ENCODE measurements around the gene TRPM6. TPM values are rescaled to one million over a fixed set of nuclear protein-coding genes. Genes with fewer than 3 reads are reported as not detected.

The TRPM6 gene
- total RNA-seq, 1 donor from 2014 or later, result 0.05 TPM

- Mint-ChIP-seq H3K27ac (no peak overlapping the region), H3K4me1 (ENCODE audit: low read depth) (no peaks in the 10 kb centered on the region), H3K27me3 (ENCODE audit: insufficient read depth) (peaks cover 7% of the 10 kb centered on the region), H3K9me3 (no peaks in the 10 kb centered on the region), H3K36me3 (ENCODE audit: low read depth) (no peaks in the 10 kb centered on the region), H3K4me3 (no peak overlapping the region)
- no peak for DNase-seq (ENCODE audit: low spot score)
- intact Hi-C loops (cut with micrococcal nuclease), result no loop called here
Observed at GRCh38 chr9:74795081-74795480, 92.6 kb downstream of the TRPM6 start.

GRCh38 chr9:74784506-74784905 is 103.2 kb downstream of the TRPM6 start:
- Mint-ChIP-seq H3K27me3 (ENCODE audit: insufficient read depth) (peaks cover 6% of the 10 kb centered on the region), H3K36me3 (ENCODE audit: low read depth) (no peaks in the 10 kb centered on the region), H3K4me3 (no peak overlapping the region), H3K27ac (no peak overlapping the region), H3K9me3 (no peaks in the 10 kb centered on the region), H3K4me1 (ENCODE audit: low read depth) (peaks cover 5% of the 10 kb centered on the region)
- no peak for DNase-seq (ENCODE audit: low spot score)
- intact Hi-C loops (cut with micrococcal nuclease), result no loop called here

- Mint-ChIP-seq H3K4me3 (no peak overlapping the region), H3K9me3 (no peaks in the 10 kb centered on the region), H3K4me1 (ENCODE audit: low read depth) (peaks cover 5% of the 10 kb centered on the region), H3K27me3 (ENCODE audit: insufficient read depth) (peaks cover 6% of the 10 kb centered on the region), H3K27ac (no peak overlapping the region), H3K36me3 (ENCODE audit: low read depth) (no peaks in the 10 kb centered on the region)
- no peak for DNase-seq (ENCODE audit: low spot score)
- intact Hi-C loops (cut with micrococcal nuclease), result no loop called here
Observed at GRCh38 chr9:74783408-74783807, 104.3 kb downstream of the TRPM6 start.

- intact Hi-C loops (cut with micrococcal nuclease), result loop anchor here (1.0 to 10.0 kb wide), 5 partner anchors 174 to 1087 kb away; no protein-coding TSS in a partner anchor
- H3K36me3 Mint-ChIP-seq (ENCODE audit: low read depth), result no peaks in the 10 kb centered on the region
- peak; percentile 45 for DNase-seq (ENCODE audit: low spot score)
- H3K4me1 Mint-ChIP-seq (ENCODE audit: low read depth), result peaks cover 10% of the 10 kb centered on the region
- H3K9me3 Mint-ChIP-seq, result no peaks in the 10 kb centered on the region
- H3K27ac Mint-ChIP-seq, result no peak overlapping the region
- H3K4me3 Mint-ChIP-seq, result no peak overlapping the region
- H3K27me3 Mint-ChIP-seq (ENCODE audit: insufficient read depth), result peaks cover 12% of the 10 kb centered on the region
Observed at GRCh38 chr9:74777136-74777879, 110.4 kb downstream of the TRPM6 start.

- H3K36me3 Mint-ChIP-seq (ENCODE audit: low read depth), result no peaks in the 10 kb centered on the region
- peaks cover 6% of the 10 kb centered on the region for H3K9me3 Mint-ChIP-seq
- no peak overlapping the region for H3K4me3 Mint-ChIP-seq
- peaks cover 11% of the 10 kb centered on the region for H3K27me3 Mint-ChIP-seq (ENCODE audit: insufficient read depth)
- no peak for DNase-seq (ENCODE audit: low spot score)
- no peak overlapping the region for H3K27ac Mint-ChIP-seq
- intact Hi-C loops (cut with micrococcal nuclease), result loop anchor here (10.0 kb wide), 1 partner anchor 1089 kb away; no protein-coding TSS in a partner anchor
- H3K4me1 Mint-ChIP-seq (ENCODE audit: low read depth), result peaks cover 20% of the 10 kb centered on the region
Observed at GRCh38 chr9:74775396-74775795, 112.3 kb downstream of the TRPM6 start.

GRCh38 chr9:74773886-74774479 is 113.7 kb downstream of the TRPM6 start:
- Mint-ChIP-seq H3K4me1 (ENCODE audit: low read depth) (peaks cover 20% of the 10 kb centered on the region), H3K36me3 (ENCODE audit: low read depth) (no peaks in the 10 kb centered on the region), H3K27me3 (ENCODE audit: insufficient read depth) (peaks cover 10% of the 10 kb centered on the region), H3K27ac (no peak overlapping the region), H3K4me3 (no peak overlapping the region), H3K9me3 (peaks cover 6% of the 10 kb centered on the region)
- peak; percentile 47 for DNase-seq (ENCODE audit: low spot score)
- intact Hi-C loops (cut with micrococcal nuclease), result loop anchor here (1.0 to 10.0 kb wide), 7 partner anchors 113 to 1622 kb away; partner anchors contain the start of genes ANXA1, CARNMT1 and TRPM6

GRCh38 chr9:74772121-74772520 is 115.6 kb downstream of the TRPM6 start:
- Mint-ChIP-seq H3K4me3 (no peak overlapping the region), H3K4me1 (ENCODE audit: low read depth) (peaks cover 20% of the 10 kb centered on the region)

GRCh38 chr9:74771672-74772071 is 116.0 kb downstream of the TRPM6 start:
- H3K9me3 Mint-ChIP-seq, result peaks cover 6% of the 10 kb centered on the region
- no peak overlapping the region for H3K4me3 Mint-ChIP-seq
- intact Hi-C loops (cut with micrococcal nuclease), result loop anchor here (2.0 to 10.0 kb wide), 5 partner anchors 116 to 1619 kb away; partner anchors contain the start of genes ANXA1 and TRPM6
- peaks cover 12% of the 10 kb centered on the region for H3K27me3 Mint-ChIP-seq (ENCODE audit: insufficient read depth)
- peaks cover 16% of the 10 kb centered on the region for H3K4me1 Mint-ChIP-seq (ENCODE audit: low read depth)
- DNase-seq (ENCODE audit: low spot score), result no peak
- no peaks in the 10 kb centered on the region for H3K36me3 Mint-ChIP-seq (ENCODE audit: low read depth)
- H3K27ac Mint-ChIP-seq, result peak overlapping the region; percentile 35

More at GRCh38 chr9:74772121-74772520, 115.6 kb downstream of the TRPM6 start:
- DNase-seq (ENCODE audit: low spot score), result no peak
- peak overlapping the region; percentile 35 for H3K27ac Mint-ChIP-seq
- no peaks in the 10 kb centered on the region for H3K36me3 Mint-ChIP-seq (ENCODE audit: low read depth)
- peaks cover 6% of the 10 kb centered on the region for H3K9me3 Mint-ChIP-seq
- intact Hi-C loops (cut with micrococcal nuclease), result loop anchor here (5.0 to 10.0 kb wide), 4 partner anchors 115 to 1620 kb away; partner anchors contain the start of genes ANXA1 and TRPM6
- peaks cover 12% of the 10 kb centered on the region for H3K27me3 Mint-ChIP-seq (ENCODE audit: insufficient read depth)

- Mint-ChIP-seq H3K4me1 (ENCODE audit: low read depth) (peaks cover 16% of the 10 kb centered on the region), H3K9me3 (peaks cover 6% of the 10 kb centered on the region), H3K27me3 (ENCODE audit: insufficient read depth) (peaks cover 12% of the 10 kb centered on the region), H3K27ac (peak overlapping the region; percentile 56), H3K36me3 (ENCODE audit: low read depth) (no peaks in the 10 kb centered on the region), H3K4me3 (peak overlapping the region; percentile 48)
- DNase-seq (ENCODE audit: low spot score), result no peak
- intact Hi-C loops (cut with micrococcal nuclease), result loop anchor here (2.0 to 10.0 kb wide), 5 partner anchors 116 to 1619 kb away; partner anchors contain the start of genes ANXA1 and TRPM6
Observed at GRCh38 chr9:74771262-74771585, 116.5 kb downstream of the TRPM6 start.

GRCh38 chr9:74770508-74771261 is 117.0 kb downstream of the TRPM6 start:
- Mint-ChIP-seq H3K4me3 (peak overlapping the region; percentile 48), H3K4me1 (ENCODE audit: low read depth) (peaks cover 16% of the 10 kb centered on the region), H3K36me3 (ENCODE audit: low read depth) (no peaks in the 10 kb centered on the region), H3K27me3 (ENCODE audit: insufficient read depth) (peaks cover 9% of the 10 kb centered on the region), H3K9me3 (peaks cover 6% of the 10 kb centered on the region), H3K27ac (peak overlapping the region; percentile 56)
- DNase-seq (ENCODE audit: low spot score), result peak; percentile 6
- intact Hi-C loops (cut with micrococcal nuclease), result loop anchor here (2.0 to 10.0 kb wide), 5 partner anchors 117 to 1618 kb away; partner anchors contain the start of genes ANXA1 and TRPM6

- Mint-ChIP-seq H3K27me3 (ENCODE audit: insufficient read depth) (peaks cover 11% of the 10 kb centered on the region), H3K36me3 (ENCODE audit: low read depth) (no peaks in the 10 kb centered on the region), H3K27ac (no peak overlapping the region), H3K4me3 (no peak overlapping the region), H3K9me3 (no peaks in the 10 kb centered on the region), H3K4me1 (ENCODE audit: low read depth) (peaks cover under 1% of the 10 kb centered on the region)
- DNase-seq (ENCODE audit: low spot score), result no peak
- intact Hi-C loops (cut with micrococcal nuclease), result no loop called here
Observed at GRCh38 chr9:74765481-74765971, 122.2 kb downstream of the TRPM6 start.

- no peak overlapping the region for H3K27ac Mint-ChIP-seq
- no peaks in the 10 kb centered on the region for H3K4me1 Mint-ChIP-seq (ENCODE audit: low read depth)
- no peaks in the 10 kb centered on the region for H3K36me3 Mint-ChIP-seq (ENCODE audit: low read depth)
- H3K27me3 Mint-ChIP-seq (ENCODE audit: insufficient read depth), result peaks cover 13% of the 10 kb centered on the region
- no peak for DNase-seq (ENCODE audit: low spot score)
- H3K4me3 Mint-ChIP-seq, result no peak overlapping the region
- no peaks in the 10 kb centered on the region for H3K9me3 Mint-ChIP-seq
- intact Hi-C loops (cut with micrococcal nuclease), result no loop called here
Observed at GRCh38 chr9:74762950-74763349, 124.8 kb downstream of the TRPM6 start.

Data from activated T-helper 1 cell treated with anti-CD3 and anti-CD28 coated beads, Interleukin-12 subunit alpha, Interleukin-12 subunit beta, Interleukin-2, Interleukin-4 antibody, amounts not matched to agents 30 ng/mL and 10 ng/mL and 1 ng/mL, durations not matched to agents 14 hours and 24 hours and 36 hours (primary cell).